Breast epithelium (tissue), 4 donors: ENCODE data around the gene TRPM7. TPM values are rescaled to one million over a fixed set of nuclear protein-coding genes. Genes with fewer than 3 reads are reported as not detected.

Experiments
- DNase-seq, 2 donors: peaks; one replicate each; pipeline ENCODE4 v3.0.0-alpha.2; 2019; ENCODE audit warnings: low spot score in 2 of 2
- H3K27ac ChIP-seq, 2 donors: fragments of 200-600 bp; sonication (generic) in 1 of 2; one replicate each; pipeline ENCODE4 v1.5.1; 2016 to 2019; ENCODE audit warnings: mild to moderate bottlenecking in 1 of 2
- H3K27me3 ChIP-seq, 2 donors: fragments of 200-600 bp; sonication (generic) in 1 of 2; one replicate each; pipeline versions ENCODE4 v1.5.1 to v1.6.0; 2017 to 2019; ENCODE audit warnings: control low read depth in 1 of 2, mild to moderate bottlenecking in 1 of 2
- H3K36me3 ChIP-seq: fragments of 200-600 bp; one replicate; pipeline ENCODE4 v1.5.1; 2019
- H3K4me1 ChIP-seq, 2 donors: fragments of 200-600 bp; sonication (generic); one replicate each; pipeline ENCODE4 v1.5.1; 2016 to 2019; ENCODE audit warnings: control low read depth in 1 of 2
- H3K4me3 ChIP-seq, 3 donors: fragments of 200-600 bp; sonication (generic); 1 replicate in 2 of 3; 2 replicates in 1 of 3; pipeline ENCODE4 v1.5.1; 2016 to 2019; ENCODE audit warnings: mild to moderate bottlenecking in 3 of 3, moderate library complexity in 2 of 3
- H3K9me3 ChIP-seq, 2 donors: fragments of 200-600 bp; sonication (generic) in 1 of 2; one replicate each; pipeline ENCODE4 v1.5.1; 2016 to 2019; ENCODE audit warnings: control low read depth in 1 of 2
- CTCF ChIP-seq, 3 donors: fragments of 450-650 bp; IDR thresholded peaks; one replicate each; pipeline ENCODE4 v1.5.1; 2016 to 2017; ENCODE audit warnings: antibody characterized with exemption in 3 of 3, mild to moderate bottlenecking in 3 of 3, moderate library complexity in 3 of 3
- POLR2A ChIP-seq: fragments of 450-650 bp; IDR thresholded peaks from one replicate; pipeline ENCODE4 v1.6.1; 2016; ENCODE audit warnings: antibody characterized with exemption, mild to moderate bottlenecking, moderate library complexity
- POLR2AphosphoS5 ChIP-seq, 3 donors: sonication (generic); formaldehyde crosslinking; IDR thresholded peaks; one replicate each; pipeline ENCODE4 v1.6.1; 2017; ENCODE audit warnings: antibody characterized with exemption in 3 of 3
- intact Hi-C: fragments of 100-400 bp; cut with DNase I; formaldehyde crosslinking; loops from one replicate; pipeline ENCODE4 v1.15.1; 2023; ENCODE audit warnings: low total_unique reads
- total RNA-seq, 3 donors: library from RNA; depleted of rRNA; stranded (reverse); fragments of >200 nt; gene quantifications; one replicate each; pipeline ENCODE4 v1.1.0, GENCODE V29; 2016

Gene TRPM7
- total RNA-seq, 3 donors from 2014 or later: 44.0 to 94.4 (median 66.2) TPM

DNA sequence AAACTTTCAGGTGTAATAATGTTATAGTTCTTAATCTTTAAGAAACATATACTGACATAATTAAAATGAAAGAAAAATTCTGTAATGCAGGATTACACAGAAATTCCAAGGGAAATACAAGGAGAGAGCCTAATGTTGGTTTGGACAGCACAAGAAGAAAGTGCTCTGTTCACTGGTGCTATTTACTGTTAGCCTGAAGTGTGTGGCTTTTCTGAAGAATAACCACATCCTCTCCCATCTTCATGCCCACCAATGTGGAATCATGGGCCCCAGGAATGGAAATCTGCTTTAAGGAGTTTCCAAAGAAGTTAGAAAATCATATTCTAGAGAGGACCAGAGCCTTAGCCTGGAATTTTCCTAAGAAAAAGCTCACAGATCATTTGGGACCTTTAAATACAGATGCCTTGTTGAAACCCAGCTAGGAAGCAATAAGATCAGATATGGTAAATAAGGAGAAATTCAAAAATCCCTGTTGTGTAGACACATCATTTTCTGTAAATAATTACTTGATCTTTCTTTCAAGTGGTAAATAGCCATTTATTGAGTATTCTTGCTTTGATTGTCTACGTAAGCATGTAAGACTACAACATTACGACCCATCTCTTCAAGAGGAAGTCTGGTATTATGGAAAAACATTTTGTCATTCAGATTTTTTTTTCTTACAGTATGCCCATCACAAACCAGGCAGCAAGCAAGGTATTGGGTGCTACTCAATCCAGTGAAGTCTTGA lies 129.8 kb downstream of the TRPM7 start:
- intact Hi-C loops: no loop called here
- Histone ChIP-seq H3K4me3 (no peak overlapping the region), H3K27ac (no peak overlapping the region), H3K27me3 (no peaks in the 10 kb centered on the region), H3K9me3 (no peaks in the 10 kb centered on the region), H3K36me3 (no peaks in the 10 kb centered on the region), H3K4me1 (no peaks in the 10 kb centered on the region)
- no peak for DNase-seq
- TF ChIP-seq CTCF (IDR thresholded peaks at IDR 0.05): no peak
- TF ChIP-seq POLR2A: no peak
- no peak for TF ChIP-seq POLR2AphosphoS5 (IDR thresholded peaks at IDR 0.05)

- Histone ChIP-seq H3K4me3 (no peak overlapping the region), H3K9me3 (no peaks in the 10 kb centered on the region), H3K36me3 (no peaks in the 10 kb centered on the region), H3K27me3 (no peaks in the 10 kb centered on the region), H3K4me1 (no peaks in the 10 kb centered on the region), H3K27ac (no peak overlapping the region)
- TF ChIP-seq CTCF (IDR thresholded peaks at IDR 0.05) (no peak), POLR2AphosphoS5 (IDR thresholded peaks at IDR 0.05) (no peak), POLR2A (no peak)
- DNase-seq: no peak
- intact Hi-C loops: no loop called here
Measured at GRCh38 chr15:50552238-50552637, 134.4 kb downstream of the TRPM7 start.

GRCh38 chr15:50549326-50549725 lies 137.3 kb downstream of the TRPM7 start:
- Histone ChIP-seq H3K9me3 (no peaks in the 10 kb centered on the region), H3K4me3 (no peak overlapping the region), H3K27me3 (no peaks in the 10 kb centered on the region), H3K4me1 (no peaks in the 10 kb centered on the region), H3K27ac (no peak overlapping the region), H3K36me3 (no peaks in the 10 kb centered on the region)
- intact Hi-C loops: no loop called here
- DNase-seq: no peak
- TF ChIP-seq POLR2A (no peak), POLR2AphosphoS5 (IDR thresholded peaks at IDR 0.05) (no peak), CTCF (IDR thresholded peaks at IDR 0.05) (no peak)

DNA sequence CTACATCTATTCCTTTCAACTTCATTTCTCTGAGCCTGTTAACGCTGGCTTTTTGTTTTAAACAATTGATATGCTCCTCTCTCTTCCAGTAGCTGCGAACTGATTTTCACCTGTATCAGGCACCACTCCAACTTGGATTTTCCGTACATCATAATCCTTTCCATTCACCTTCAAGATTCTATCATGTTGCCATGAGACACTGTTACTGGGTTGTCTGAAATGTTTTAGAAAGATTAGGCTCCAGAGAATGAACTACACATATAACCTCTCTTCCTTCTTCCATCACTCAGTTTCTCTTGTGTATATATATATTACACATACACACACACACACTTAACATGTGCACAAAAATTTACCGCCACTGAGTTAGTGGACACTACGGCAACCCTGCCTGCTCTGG lies 140.0 kb downstream of the TRPM7 start, which contains the start of gene USP50:
Gene USP50 (minus strand): TSS at position 101 of the 400 bp plus-strand sequence. CDS start 141 bp downstream, outside the sequence.
- H3K36me3 ChIP-seq: no peaks in the 10 kb centered on the region
- H3K27ac ChIP-seq: no peak within 1 kb of the TSS
- intact Hi-C loops: no loop called here
- TF ChIP-seq CTCF (IDR thresholded peaks at IDR 0.05): no peak
- no peak for TF ChIP-seq POLR2A
- TF ChIP-seq POLR2AphosphoS5 (IDR thresholded peaks at IDR 0.05): no peak
- DNase-seq: no peak
- H3K4me3 ChIP-seq: no peak within 1 kb of the TSS
- no peaks in the 10 kb centered on the region for H3K4me1 ChIP-seq
- H3K9me3 ChIP-seq: no peaks in the 10 kb centered on the region
- no peaks in the 10 kb centered on the region for H3K27me3 ChIP-seq

DNA sequence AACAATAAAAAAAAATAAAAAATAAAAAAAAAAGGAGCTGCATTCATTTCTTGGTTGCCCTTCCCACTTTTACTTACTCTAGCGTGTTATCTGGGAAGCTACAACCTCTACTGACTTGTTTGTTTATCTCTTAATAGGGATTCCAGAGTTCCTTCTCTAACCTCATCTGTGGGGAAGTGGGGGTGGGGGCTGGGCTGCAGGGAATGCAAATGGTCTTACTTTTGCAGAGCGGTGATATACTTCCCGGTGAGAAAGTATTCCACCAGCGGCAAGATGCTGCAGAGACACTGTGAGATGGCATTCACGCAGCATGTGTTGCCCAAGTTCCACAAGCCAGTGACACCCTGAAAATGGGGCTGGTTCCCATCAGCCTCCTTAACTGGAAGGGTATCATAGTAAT lies 142.2 kb downstream of the TRPM7 start:
- Histone ChIP-seq H3K4me3 (no peak overlapping the region), H3K9me3 (no peaks in the 10 kb centered on the region), H3K4me1 (no peaks in the 10 kb centered on the region), H3K27ac (no peak overlapping the region), H3K36me3 (no peaks in the 10 kb centered on the region), H3K27me3 (no peaks in the 10 kb centered on the region)
- no peak for DNase-seq
- TF ChIP-seq CTCF (IDR thresholded peaks at IDR 0.05): no peak
- no peak for TF ChIP-seq POLR2AphosphoS5 (IDR thresholded peaks at IDR 0.05)
- no peak for TF ChIP-seq POLR2A
- intact Hi-C loops: no loop called here
